C4-2B (cell line): ENCODE measurements around the gene GJC2.

Experiments used
- ZFX ChIP-seq: fragments of 450-650 bp; IDR thresholded peaks from 2 replicates; pipeline ENCODE4 v1.6.1; 2017
- TF ChIP-seq, protein P1 (sequence below): fragments of 450-650 bp; conservative IDR thresholded peaks from 2 replicates; pipeline ENCODE4 v1.5.1; 2017; ENCODE audit warnings: mild to moderate bottlenecking

DNA sequence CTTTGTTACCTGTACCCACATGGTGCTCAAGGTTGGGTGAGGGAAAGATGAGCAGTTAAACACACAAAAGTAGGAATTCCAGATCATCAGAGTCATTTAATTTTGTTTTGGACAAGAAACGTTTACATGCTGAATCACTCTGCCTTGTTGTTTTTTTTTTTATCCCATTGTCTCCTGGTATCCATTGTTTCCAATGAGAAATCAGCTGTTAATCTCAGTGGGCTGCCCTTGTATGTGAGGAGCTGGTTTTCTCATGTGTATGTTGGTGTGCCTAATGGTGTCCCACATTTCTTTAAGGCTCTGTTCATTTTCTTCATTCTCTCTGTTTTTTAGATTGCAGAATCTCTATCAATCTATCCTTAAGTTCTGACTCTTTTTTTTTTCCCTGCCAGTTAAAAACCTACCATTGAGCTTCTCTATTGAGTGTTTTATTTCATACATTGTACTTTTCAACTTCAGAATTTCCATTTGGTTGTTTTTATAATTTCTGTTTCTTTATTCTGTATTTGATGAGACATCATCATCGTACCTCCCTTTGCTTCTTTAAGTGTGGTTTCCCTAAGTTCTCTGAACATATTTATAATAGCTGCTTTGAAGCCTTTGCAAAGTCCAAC is 49.4 kb downstream of the GJC2 start:
- TF ChIP-seq, protein P1, sequence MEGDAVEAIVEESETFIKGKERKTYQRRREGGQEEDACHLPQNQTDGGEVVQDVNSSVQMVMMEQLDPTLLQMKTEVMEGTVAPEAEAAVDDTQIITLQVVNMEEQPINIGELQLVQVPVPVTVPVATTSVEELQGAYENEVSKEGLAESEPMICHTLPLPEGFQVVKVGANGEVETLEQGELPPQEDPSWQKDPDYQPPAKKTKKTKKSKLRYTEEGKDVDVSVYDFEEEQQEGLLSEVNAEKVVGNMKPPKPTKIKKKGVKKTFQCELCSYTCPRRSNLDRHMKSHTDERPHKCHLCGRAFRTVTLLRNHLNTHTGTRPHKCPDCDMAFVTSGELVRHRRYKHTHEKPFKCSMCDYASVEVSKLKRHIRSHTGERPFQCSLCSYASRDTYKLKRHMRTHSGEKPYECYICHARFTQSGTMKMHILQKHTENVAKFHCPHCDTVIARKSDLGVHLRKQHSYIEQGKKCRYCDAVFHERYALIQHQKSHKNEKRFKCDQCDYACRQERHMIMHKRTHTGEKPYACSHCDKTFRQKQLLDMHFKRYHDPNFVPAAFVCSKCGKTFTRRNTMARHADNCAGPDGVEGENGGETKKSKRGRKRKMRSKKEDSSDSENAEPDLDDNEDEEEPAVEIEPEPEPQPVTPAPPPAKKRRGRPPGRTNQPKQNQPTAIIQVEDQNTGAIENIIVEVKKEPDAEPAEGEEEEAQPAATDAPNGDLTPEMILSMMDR, result peak; percentile 4
- TF ChIP-seq ZFX, result no peak
